Rectal smooth muscle tissue (tissue), 1 donor: Measurements from ENCODE around the gene CPXM2.

Source experiments
- H3K27ac ChIP-seq: one replicate; pipeline ENCODE4 v1.7.0; 2013; ENCODE audit warnings: low read depth, low read length, inconsistent platforms
- H3K27me3 ChIP-seq: one replicate; pipeline ENCODE4 v1.7.0; 2013; ENCODE audit warnings: low read length; ENCODE audit not compliant: control insufficient read depth, insufficient read depth
- H3K36me3 ChIP-seq: one replicate; pipeline ENCODE4 v1.7.0; 2013; ENCODE audit warnings: low read length; ENCODE audit not compliant: control insufficient read depth, insufficient read depth
- H3K4me1 ChIP-seq: one replicate; pipeline ENCODE4 v1.7.0; 2013; ENCODE audit warnings: low read length; ENCODE audit not compliant: control insufficient read depth, insufficient read depth
- H3K4me3 ChIP-seq: one replicate; pipeline ENCODE4 v1.7.0; 2013; ENCODE audit warnings: low read length
- H3K9ac ChIP-seq: one replicate; pipeline ENCODE4 v1.7.0; 2013; ENCODE audit warnings: low read length

Gene CPXM2

GRCh38 chr10:123863183-123863575, 28.4 kb downstream of the CPXM2 start:
- Histone ChIP-seq H3K4me3 (no peak overlapping the region), H3K36me3 (no peaks in the 10 kb centered on the region), H3K9ac (no peak overlapping the region), H3K27me3 (peaks cover under 1% of the 10 kb centered on the region), H3K4me1 (peaks cover 63% of the 10 kb centered on the region), H3K27ac (peak overlapping the region; percentile 95)

GRCh38 chr10:123862421-123863182, 29.0 kb downstream of the CPXM2 start:
- Histone ChIP-seq H3K36me3 (no peaks in the 10 kb centered on the region), H3K4me3 (no peak overlapping the region), H3K27ac (peak overlapping the region; percentile 95), H3K4me1 (peaks cover 64% of the 10 kb centered on the region), H3K27me3 (no peaks in the 10 kb centered on the region), H3K9ac (no peak overlapping the region)

GRCh38 chr10:123860856-123861255, 30.8 kb downstream of the CPXM2 start:
- Histone ChIP-seq H3K27me3 (no peaks in the 10 kb centered on the region), H3K36me3 (no peaks in the 10 kb centered on the region), H3K4me1 (peaks cover 58% of the 10 kb centered on the region), H3K27ac (peak overlapping the region; percentile 95), H3K9ac (no peak overlapping the region), H3K4me3 (no peak overlapping the region)

- peaks cover 57% of the 10 kb centered on the region for H3K4me1 ChIP-seq
- H3K4me3 ChIP-seq: no peak overlapping the region
- no peak overlapping the region for H3K9ac ChIP-seq
- no peaks in the 10 kb centered on the region for H3K36me3 ChIP-seq
- H3K27me3 ChIP-seq: no peaks in the 10 kb centered on the region
- peak overlapping the region; percentile 93 for H3K27ac ChIP-seq
Observed at GRCh38 chr10:123860209-123860608, 31.4 kb downstream of the CPXM2 start.

GRCh38 chr10:123859653-123860050, 32.0 kb downstream of the CPXM2 start:
- Histone ChIP-seq H3K4me3 (no peak overlapping the region), H3K36me3 (no peaks in the 10 kb centered on the region), H3K27me3 (no peaks in the 10 kb centered on the region), H3K27ac (peak overlapping the region; percentile 93), H3K4me1 (peaks cover 54% of the 10 kb centered on the region), H3K9ac (no peak overlapping the region)

GRCh38 chr10:123858907-123859652, 32.5 kb downstream of the CPXM2 start:
- Histone ChIP-seq H3K36me3 (no peaks in the 10 kb centered on the region), H3K4me1 (peaks cover 48% of the 10 kb centered on the region), H3K9ac (no peak overlapping the region), H3K27ac (peak overlapping the region; percentile 93), H3K27me3 (no peaks in the 10 kb centered on the region), H3K4me3 (no peak overlapping the region)

- Histone ChIP-seq H3K36me3 (no peaks in the 10 kb centered on the region), H3K4me1 (peaks cover 39% of the 10 kb centered on the region), H3K9ac (no peak overlapping the region), H3K27ac (peak overlapping the region; percentile 93), H3K4me3 (no peak overlapping the region), H3K27me3 (no peaks in the 10 kb centered on the region)
Observed at GRCh38 chr10:123858077-123858681, 33.4 kb downstream of the CPXM2 start.

GRCh38 chr10:123857616-123858015, 34.0 kb downstream of the CPXM2 start:
- no peaks in the 10 kb centered on the region for H3K36me3 ChIP-seq
- H3K27ac ChIP-seq: peak overlapping the region; percentile 93

GRCh38 chr10:123855008-123855684, 36.5 kb downstream of the CPXM2 start:
- no peaks in the 10 kb centered on the region for H3K36me3 ChIP-seq
- no peaks in the 10 kb centered on the region for H3K27me3 ChIP-seq
- H3K27ac ChIP-seq: peak overlapping the region; percentile 76
- H3K4me1 ChIP-seq: peaks cover 34% of the 10 kb centered on the region
- H3K9ac ChIP-seq: no peak overlapping the region
- no peak overlapping the region for H3K4me3 ChIP-seq

More at GRCh38 chr10:123857616-123858015, 34.0 kb downstream of the CPXM2 start:
- Histone ChIP-seq H3K27me3 (no peaks in the 10 kb centered on the region), H3K4me3 (no peak overlapping the region), H3K4me1 (peaks cover 37% of the 10 kb centered on the region), H3K9ac (no peak overlapping the region)

- Histone ChIP-seq H3K27me3 (no peaks in the 10 kb centered on the region), H3K9ac (no peak overlapping the region), H3K4me1 (peaks cover 27% of the 10 kb centered on the region), H3K36me3 (no peaks in the 10 kb centered on the region), H3K27ac (no peak overlapping the region), H3K4me3 (no peak overlapping the region)
Observed at GRCh38 chr10:123854498-123854897, 37.1 kb downstream of the CPXM2 start.

GRCh38 chr10:123854003-123854402, 37.6 kb downstream of the CPXM2 start:
- Histone ChIP-seq H3K36me3 (no peaks in the 10 kb centered on the region), H3K27me3 (no peaks in the 10 kb centered on the region), H3K4me3 (no peak overlapping the region), H3K9ac (no peak overlapping the region), H3K4me1 (peaks cover 23% of the 10 kb centered on the region), H3K27ac (peak overlapping the region; percentile 35)

GRCh38 chr10:123852411-123852951, 39.1 kb downstream of the CPXM2 start:
- peaks cover 17% of the 10 kb centered on the region for H3K4me1 ChIP-seq
- no peak overlapping the region for H3K4me3 ChIP-seq
- H3K27me3 ChIP-seq: no peaks in the 10 kb centered on the region
- H3K27ac ChIP-seq: no peak overlapping the region
- no peak overlapping the region for H3K9ac ChIP-seq
- H3K36me3 ChIP-seq: no peaks in the 10 kb centered on the region
